ENCODE results near the gene ATP7A.
"Not testable (repeated sequence)": the region's sequence is repeated elsewhere in the genome, so short reads cannot be mapped to it uniquely, and the experiment has no call there.

Gene ATP7A

DNA sequence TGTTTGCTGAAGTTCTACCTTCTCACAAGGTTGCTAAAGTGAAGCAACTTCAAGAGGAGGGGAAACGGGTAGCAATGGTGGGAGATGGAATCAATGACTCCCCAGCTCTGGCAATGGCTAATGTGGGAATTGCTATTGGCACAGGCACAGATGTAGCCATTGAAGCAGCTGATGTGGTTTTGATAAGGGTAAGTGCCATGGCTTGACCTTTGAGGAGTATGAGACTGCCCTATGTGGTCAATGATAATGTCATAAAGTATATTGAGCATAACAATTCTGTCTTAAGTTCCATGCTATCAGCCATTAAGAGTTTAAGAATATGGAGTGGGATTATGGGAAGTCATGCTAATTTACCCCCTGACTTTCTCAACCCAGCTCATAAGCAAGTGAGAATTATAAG lies 132.1 kb downstream of the ATP7A start:
- no peak for DNase-seq

DNA sequence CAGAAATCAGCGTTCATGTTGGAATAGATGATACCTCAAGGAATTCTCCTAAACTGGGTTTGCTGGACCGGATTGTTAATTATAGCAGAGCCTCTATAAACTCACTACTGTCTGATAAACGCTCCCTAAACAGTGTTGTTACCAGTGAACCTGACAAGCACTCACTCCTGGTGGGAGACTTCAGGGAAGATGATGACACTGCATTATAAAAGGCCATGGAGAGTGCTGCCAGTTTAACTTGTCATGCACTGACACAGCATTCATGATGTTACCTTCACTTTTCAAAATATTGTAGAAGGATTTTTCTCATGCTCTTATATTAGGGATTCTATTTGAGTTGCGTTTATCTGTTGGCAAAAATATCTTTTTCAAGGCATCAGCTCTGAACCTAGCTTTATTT lies 135.9 kb downstream of the ATP7A start:
- DNase-seq = no peak

DNA sequence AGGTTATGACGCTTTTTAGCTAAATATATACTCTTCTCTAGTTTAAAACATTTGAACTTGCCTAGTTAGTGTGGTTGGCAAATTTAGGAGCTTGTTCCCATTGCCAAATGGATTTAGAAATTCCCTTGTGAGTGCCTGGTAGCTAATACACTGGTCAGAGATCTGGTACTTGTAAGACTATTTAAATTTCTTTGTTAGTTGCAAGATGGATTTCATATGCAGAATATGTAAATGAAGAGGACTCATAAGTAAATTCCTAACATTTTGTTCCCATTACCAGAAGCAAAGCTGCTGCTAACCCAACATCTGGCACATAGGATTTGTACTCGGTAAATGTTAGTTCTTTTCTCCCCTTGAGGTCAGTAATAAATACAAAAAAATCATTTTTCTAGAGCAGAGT lies 137.6 kb downstream of the ATP7A start:
- no peak for DNase-seq

DNA sequence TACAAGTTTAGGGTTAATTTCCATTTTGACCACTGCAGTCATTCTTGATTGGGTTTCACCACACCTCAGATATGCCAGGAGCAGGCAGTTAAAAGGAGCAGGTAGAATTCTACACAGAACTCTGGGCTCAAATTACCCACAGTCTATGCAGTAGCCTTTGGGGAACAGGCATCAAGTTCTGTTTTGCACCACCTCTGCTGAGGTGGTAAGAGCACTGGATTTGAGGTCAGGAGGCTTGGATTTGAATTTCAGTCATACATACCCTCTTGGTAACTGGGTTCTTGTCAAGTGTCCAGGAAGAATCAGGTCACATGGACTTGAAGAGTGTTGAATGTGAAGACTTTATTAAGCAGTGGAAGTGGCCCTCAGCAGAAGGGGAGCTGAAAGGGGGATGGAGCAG lies 153.2 kb downstream of the ATP7A start:
- DNase-seq = no peak

DNA sequence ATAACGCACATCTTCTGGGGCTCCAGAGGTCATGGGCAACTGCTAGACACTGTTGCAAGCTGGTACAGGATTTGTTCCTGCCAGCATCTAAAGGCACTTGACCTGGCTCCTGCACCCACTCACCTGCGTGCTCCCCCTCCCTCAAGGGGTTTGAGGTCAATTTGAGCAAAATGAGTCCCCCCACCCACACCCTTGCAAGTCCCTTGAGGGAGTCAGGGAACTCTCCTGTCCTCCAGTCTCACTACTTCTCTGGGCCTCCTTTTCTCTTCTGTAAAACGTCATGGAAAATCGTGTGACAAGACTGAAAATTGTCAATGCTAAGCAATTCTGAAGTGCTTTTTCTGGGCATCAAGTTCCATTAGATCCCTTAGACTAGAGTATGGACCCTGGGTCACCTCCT lies 153.7 kb downstream of the ATP7A start:
- no peak for DNase-seq

DNA sequence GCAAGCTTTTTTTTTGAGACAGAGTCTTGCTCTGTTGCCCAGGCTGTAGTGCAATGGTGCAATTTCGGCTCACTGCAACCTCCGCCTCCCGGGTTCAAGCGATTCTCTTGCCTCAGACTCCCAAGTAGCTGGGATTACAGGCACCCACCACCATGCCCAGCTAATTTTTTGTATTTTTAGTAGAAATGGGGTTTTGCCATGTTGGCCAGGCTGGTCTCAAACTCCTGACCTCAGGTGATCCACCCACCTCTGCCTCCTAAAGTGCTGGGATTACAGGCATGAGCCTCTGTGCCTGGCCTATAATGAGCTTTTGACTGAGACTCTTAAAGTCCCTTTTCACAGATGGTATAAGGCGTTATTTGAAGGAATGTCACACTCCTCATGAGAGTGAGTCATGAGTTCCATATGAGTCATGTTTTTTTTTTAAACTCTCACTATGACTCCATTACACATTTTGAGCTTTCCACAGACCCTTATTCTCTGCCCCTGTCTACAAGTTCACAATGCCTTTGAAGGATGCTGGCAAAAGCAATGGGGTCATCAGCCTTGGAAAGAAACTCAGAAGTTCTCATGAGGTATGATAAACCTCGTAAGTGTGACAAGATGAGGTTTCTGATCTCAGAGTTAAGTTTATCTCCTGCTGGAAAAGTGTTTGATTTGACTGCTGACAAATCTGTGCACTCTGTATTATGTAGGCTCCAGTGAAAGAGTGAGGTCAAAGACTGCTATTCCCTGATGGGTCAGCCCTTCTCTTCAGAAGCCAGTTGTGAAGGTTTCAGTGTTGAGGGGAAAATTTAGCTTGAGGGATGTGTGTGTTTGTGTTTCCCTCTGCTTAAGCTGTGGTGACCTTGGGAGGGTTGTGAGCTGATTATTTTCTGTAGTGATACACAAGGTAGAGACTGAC lies 154.5 kb downstream of the ATP7A start:
- not testable (repeated sequence) for DNase-seq

DNA sequence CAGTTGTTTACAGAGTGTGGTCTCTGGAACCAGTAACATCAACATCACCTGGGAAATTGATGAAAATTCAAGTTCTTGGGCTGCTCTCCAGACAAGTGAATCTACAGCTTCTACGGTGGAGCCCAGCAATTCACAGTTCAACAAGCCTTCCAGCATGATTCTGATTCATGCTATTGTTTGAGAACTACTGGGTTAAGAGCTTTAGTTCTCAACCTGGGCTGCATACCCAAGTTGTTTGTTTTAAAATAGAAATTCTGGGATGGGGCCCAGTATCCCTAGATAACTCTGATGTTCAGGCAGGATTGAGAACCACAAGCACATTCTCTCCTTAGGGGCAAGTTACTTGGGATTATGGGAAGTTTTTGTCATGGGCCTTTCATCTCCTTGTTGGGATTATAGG lies 155.6 kb downstream of the ATP7A start:
- no peak for DNase-seq

DNA sequence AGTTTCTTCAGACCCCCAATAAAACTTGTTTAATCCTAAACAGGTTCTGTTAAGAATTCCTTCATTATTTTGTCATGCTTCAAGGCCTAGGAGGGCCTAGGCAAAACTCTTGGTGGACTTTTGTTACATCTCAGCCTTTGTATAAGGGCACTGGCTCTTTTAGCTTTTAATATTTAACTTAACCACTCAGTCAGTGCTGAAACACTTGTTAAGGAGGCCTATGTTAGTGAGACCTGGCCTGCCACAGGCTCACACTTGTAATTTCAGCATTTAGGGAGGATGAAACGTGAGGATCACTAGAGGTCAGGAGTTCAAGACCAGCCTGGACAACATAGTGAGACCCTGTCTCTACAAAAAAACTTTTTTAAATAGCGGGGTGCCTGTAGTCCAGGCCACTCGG lies 160.8 kb downstream of the ATP7A start:
- no peak for DNase-seq

DNA sequence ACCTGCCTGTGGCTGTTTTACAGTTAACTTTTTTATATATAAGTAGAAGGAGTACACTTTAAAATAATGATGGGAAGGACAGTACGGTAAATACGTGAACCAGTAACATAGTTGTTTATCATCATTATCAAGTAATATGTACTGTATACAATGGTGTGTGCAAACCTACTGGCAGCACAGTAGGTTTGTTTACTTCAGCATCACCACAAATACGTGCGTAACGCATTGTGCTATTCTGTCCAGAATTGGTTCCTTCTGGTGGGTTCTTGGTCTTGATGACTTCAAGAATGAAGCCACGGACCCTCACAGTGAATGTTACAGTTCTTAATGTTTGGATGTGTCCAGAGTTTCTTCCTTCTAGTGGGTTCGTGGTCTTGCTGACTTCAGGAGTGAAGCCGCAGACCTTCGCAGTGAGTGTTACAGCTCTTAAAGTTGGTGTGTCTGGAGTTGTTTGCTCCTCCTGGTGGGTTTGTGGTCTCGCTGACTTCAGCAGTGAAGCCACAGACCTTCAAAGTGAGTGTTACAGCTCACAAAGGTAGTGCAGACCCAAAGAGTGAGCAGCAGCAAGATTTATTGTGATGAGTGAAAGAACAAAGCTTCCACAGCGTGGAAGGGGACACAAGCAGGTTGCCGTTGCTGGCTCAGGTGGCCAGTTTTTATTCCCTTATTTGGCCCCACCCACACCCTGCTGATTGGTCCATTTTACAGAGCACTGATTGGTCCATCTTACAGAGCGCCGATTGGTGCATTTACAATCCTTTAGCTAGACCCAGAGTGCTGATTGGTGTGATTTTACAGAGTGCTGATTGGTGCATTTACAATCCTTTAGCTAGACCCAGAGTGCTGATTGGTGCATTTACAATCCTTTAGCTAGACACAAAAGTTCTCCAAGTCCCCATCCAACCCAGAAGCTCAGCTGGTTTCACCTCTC lies 162.9 kb downstream of the ATP7A start:
- peak in 2 of 4 experiments; percentile 2 to 20 for DNase-seq

DNA sequence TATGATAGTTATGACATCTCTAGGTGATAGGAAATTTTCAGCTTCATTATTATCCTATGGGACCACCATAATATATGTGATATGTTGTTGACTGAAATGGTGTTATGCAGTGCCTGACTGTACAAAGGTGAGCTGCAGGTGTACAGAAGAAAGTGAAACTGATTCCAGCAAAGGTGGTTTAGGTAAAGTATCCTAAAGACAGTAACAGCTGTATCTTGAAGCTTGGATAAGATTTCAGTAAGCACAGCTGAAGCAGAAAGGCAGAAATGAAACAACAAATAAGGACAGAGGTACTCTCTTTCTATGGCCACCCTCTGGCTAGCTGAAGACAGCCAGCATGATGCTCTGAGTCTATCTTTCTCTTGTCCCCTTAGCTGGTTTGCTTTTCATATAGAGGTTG lies 163.6 kb downstream of the ATP7A start:
- DNase-seq = no peak

DNA sequence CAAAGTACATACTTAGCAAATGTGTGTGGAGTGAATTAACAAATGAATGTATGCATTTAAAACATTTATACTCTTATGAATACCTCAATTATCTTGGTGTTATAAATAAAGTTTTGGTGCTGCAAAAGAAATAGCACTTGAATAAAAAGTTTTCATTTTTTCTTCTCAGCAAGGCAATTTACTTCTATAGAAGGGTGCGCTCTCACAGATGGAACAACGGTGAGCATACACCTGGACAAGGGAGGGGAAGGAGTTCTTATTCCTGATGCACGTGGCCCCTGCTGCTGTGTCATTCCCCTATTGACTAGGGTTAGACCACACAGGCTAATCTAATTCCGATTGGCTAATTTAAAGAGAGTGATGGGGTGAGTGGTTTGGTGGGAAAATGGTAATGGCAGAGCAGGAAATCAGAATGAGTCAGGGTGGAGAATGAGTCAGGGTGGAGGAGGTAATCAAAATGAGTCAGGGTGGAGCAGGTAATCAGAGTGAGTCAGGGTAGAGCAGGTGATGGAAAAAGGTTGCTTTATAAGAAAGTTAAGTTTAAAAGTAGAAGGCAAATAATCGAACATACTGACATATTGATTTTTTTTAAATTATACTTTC lies 165.4 kb downstream of the ATP7A start:
- DNase-seq = no peak

DNA sequence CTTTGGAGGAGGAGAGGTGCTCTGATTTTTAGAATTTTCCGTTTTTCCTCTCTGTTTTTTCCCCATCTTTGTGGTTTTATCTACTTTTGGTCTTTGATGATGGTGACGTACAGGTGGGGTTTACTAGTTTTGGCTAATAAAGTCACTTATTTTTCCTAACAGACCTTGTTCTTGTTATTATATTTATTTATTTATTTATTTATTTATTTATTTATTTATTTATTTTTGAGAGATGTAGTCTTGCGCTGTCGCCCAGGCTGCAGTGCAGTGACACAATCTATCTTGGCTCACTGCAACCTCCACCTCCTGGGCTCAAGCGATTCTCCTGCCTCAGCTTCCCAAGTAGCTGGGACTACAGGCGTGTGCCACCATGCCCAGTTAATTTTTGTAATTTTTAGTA lies 170.9 kb downstream of the ATP7A start:
- not testable (repeated sequence) for DNase-seq

DNA sequence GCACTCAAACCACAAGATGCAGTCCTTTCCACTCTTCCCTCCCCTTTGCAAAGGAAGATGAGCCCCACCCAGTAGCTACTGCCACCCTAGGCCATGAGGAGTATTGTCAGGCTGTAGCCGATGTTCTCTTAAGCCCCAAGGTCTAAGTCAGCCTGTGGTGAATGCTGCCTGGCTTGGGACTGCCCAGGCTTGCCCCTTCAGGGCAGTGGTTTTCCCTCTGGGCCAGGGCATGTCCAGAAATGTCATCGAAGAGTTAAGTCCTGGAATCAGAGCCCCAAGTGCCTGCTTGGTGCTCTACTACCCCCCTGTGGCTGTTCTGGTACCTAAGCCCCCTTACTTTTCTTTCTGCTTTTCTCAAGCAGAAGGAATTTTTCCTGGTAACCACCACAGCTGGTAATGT lies 181.8 kb downstream of the ATP7A start:
- DNase-seq = no peak

DNA sequence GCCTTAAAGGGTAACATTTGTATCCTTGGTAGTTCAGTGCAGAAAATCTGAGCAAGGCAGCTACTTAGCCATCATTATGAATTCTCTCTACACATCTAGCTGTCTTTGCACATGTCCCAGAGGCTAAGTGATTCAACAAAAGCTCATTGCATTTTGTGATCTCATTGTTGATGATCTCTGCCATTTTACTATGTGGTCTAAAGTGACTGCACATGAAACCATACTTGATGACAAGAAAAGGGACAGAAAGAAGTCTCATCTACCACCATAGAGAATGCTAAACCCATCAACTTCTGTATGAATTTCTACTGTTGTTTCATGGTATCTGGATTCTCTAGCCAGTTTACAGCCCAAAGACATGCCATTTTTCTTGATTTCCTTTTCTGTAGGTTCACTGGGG lies 187.6 kb downstream of the ATP7A start:
- no peak for DNase-seq
